Ovary (tissue), 3 donors: ENCODE results near the gene LSR.
"Not testable (repeated sequence)": the region's sequence is repeated elsewhere in the genome, so short reads cannot be mapped to it uniquely, and the experiment has no call there.

Experiments
- CTCF ChIP-seq, 3 donors: fragments of 450-650 bp in 2 of 3; fragments of 200-600 bp in 1 of 3; IDR thresholded peaks; one replicate each; pipeline versions ENCODE4 v1.5.1 to v1.8.0; 2016 to 2022; ENCODE audit warnings: antibody characterized with exemption in 3 of 3, mild to moderate bottlenecking in 1 of 3
- EP300 ChIP-seq: sonication (generic); formaldehyde crosslinking; IDR thresholded peaks from one replicate; pipeline ENCODE4 v1.6.1; 2017; ENCODE audit warnings: antibody characterized with exemption
- POLR2A ChIP-seq: fragments of 450-650 bp; IDR thresholded peaks from one replicate; pipeline ENCODE4 v1.6.1; 2017; ENCODE audit warnings: antibody characterized with exemption, mild to moderate bottlenecking, moderate library complexity
- donor health status: DM: no; HTN: no; CAD: no.

DNA sequence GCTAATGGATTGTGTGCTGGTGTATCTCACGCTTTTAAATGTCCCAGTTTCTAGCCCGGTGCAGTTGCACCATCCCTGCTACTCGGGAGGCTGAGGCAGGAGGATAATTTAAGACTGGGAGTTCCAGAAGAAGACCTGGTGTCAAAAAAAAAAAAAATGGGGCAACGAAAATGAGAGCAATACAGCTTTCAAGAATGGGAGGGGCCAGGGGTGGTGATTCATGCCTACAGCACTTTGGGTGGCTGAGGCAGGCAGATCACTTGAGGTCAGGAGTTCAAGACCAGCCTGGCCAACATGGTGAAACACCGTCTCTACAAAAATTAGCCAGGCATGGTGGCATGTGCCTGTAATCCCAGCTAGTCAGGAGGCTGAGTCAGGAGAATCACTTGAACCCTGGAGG, 37.3 kb downstream of the LSR start:
- not testable (repeated sequence) for TF ChIP-seq CTCF (IDR thresholded peaks at IDR 0.05); EP300; POLR2A
